Trophoblast cell (in vitro differentiated cells and primary cell): ENCODE measurements around the gene MAP2K5.
A peak's percentile ranks its signal among the peaks of the same experiment; 100 is the strongest.

ENCODE experiments used
- DNase-seq, 2 donors: peaks; one replicate each; pipeline ENCODE4 v3.0.0-alpha.2; 2016
- H2AFZ ChIP-seq: 2 replicates; pipeline ENCODE4 v1.6.1; 2013; ENCODE audit warnings: low read length, moderate library complexity, mild to moderate bottlenecking; ENCODE audit not compliant: insufficient read depth, poor library complexity
- H2AK5ac ChIP-seq: 2 replicates; pipeline ENCODE4 v1.6.1; 2013; ENCODE audit warnings: mild to moderate bottlenecking, low read length
- H2BK120ac ChIP-seq: 2 replicates; pipeline ENCODE4 v1.6.1; 2013; ENCODE audit warnings: low read length, mild to moderate bottlenecking, moderate library complexity; ENCODE audit not compliant: insufficient read depth, poor library complexity
- H2BK12ac ChIP-seq: 2 replicates; pipeline ENCODE4 v1.6.1; 2013; ENCODE audit warnings: mild to moderate bottlenecking, low read length, moderate library complexity
- H2BK5ac ChIP-seq: 2 replicates; pipeline ENCODE4 v1.6.1; 2013; ENCODE audit warnings: low read length, low read depth, moderate library complexity, mild to moderate bottlenecking; ENCODE audit not compliant: poor library complexity
- H3K14ac ChIP-seq: 2 replicates; pipeline ENCODE4 v1.6.1; 2013; ENCODE audit warnings: mild to moderate bottlenecking, low read length
- H3K18ac ChIP-seq: 2 replicates; pipeline ENCODE4 v1.6.1; 2013; ENCODE audit warnings: mild to moderate bottlenecking, low read length
- H3K23ac ChIP-seq: 2 replicates; pipeline ENCODE4 v1.6.1; 2013; ENCODE audit warnings: low read length
- H3K27ac ChIP-seq: 2 replicates; pipeline ENCODE4 v1.5.1; 2013; ENCODE audit warnings: low read depth, mild to moderate bottlenecking, inconsistent platforms, low read length, moderate library complexity
- H3K27me3 ChIP-seq: 2 replicates; pipeline ENCODE4 v1.6.1; 2013; ENCODE audit warnings: inconsistent platforms, mild to moderate bottlenecking, low read length, moderate library complexity; ENCODE audit not compliant: insufficient read depth
- H3K36me3 ChIP-seq, 2 experiments: 1 replicate in 1 of 2; 2 replicates in 1 of 2; pipeline ENCODE4 v1.6.1; 2013; ENCODE audit warnings: low read length in 2 of 2, mild to moderate bottlenecking in 2 of 2, moderate library complexity in 1 of 2; ENCODE audit not compliant: insufficient read depth in 2 of 2, control insufficient read depth in 1 of 2
- H3K4ac ChIP-seq: 2 replicates; pipeline ENCODE4 v1.6.1; 2013; ENCODE audit warnings: low read depth, mild to moderate bottlenecking, low read length, moderate library complexity
- H3K4me1 ChIP-seq, 2 experiments: 1 replicate in 1 of 2; 2 replicates in 1 of 2; pipeline ENCODE4 v1.6.1; 2013; ENCODE audit warnings: low read length in 2 of 2, mild to moderate bottlenecking in 2 of 2, moderate library complexity in 1 of 2; ENCODE audit not compliant: insufficient read depth in 2 of 2, control insufficient read depth in 1 of 2
- H3K4me2 ChIP-seq: 2 replicates; pipeline ENCODE4 v1.6.1; 2013; ENCODE audit warnings: inconsistent platforms, mild to moderate bottlenecking, low read length, moderate library complexity
- H3K4me3 ChIP-seq: 2 replicates; pipeline ENCODE4 v1.5.1; 2013; ENCODE audit warnings: mild to moderate bottlenecking, low read depth, low read length, inconsistent platforms
- H3K79me1 ChIP-seq: one replicate; pipeline ENCODE4 v1.6.1; 2013; ENCODE audit warnings: low read length
- H3K79me2 ChIP-seq: 2 replicates; pipeline ENCODE4 v1.6.1; 2013; ENCODE audit warnings: low read length, mild to moderate bottlenecking; ENCODE audit not compliant: control insufficient read depth, insufficient read depth, poor library complexity
- H3K9ac ChIP-seq: 2 replicates; pipeline ENCODE4 v1.6.1; 2013; ENCODE audit warnings: mild to moderate bottlenecking, low read length
- H3K9me3 ChIP-seq: 2 replicates; pipeline ENCODE4 v1.6.1; 2013; ENCODE audit warnings: low read depth, mild to moderate bottlenecking, control low read depth, inconsistent platforms, low read length; ENCODE audit not compliant: insufficient read depth
- H4K12ac ChIP-seq: 2 replicates; pipeline ENCODE4 v1.6.1; 2013; ENCODE audit warnings: low read depth, mild to moderate bottlenecking, low read length, moderate library complexity
- H4K8ac ChIP-seq: 2 replicates; pipeline ENCODE4 v1.6.1; 2013; ENCODE audit warnings: low read depth, mild to moderate bottlenecking, low read length, moderate library complexity
- H4K91ac ChIP-seq: one replicate; pipeline ENCODE4 v1.6.1; 2013; ENCODE audit warnings: low read depth, mild to moderate bottlenecking, low read length, moderate library complexity
- WGBS: extraction: QIAGEN DNeasy Blood & Tissue Kit; methylation state at CpG from one replicate; pipeline ENCODE4 v1.1.7; 2013; ENCODE audit warnings: missing lambda C conversion rate; ENCODE audit not compliant: insufficient read length, insufficient coverage; ENCODE audit errors: extremely low coverage; 5-methylcytosine and 5-hydroxymethylcytosine counted together

Gene MAP2K5

DNA sequence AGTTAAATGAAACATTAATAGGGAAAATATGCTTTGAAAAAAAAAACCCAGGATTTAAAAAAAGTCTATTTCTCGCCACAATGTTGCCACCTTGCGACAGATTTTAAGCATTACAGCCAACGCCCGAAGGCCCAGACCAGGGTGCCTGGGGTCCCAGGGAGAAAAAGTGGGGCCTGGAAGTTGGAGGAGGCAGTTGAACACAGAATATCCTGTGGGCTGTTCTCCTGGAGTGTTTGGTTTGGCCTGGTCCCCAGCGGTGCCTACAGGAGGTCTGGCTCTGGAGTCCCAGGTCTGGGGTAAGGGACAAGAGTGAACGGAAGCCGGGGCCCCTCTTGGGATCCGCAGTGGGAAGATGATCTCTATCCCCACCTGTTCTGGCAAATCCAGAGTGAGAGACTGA, 294.0 kb downstream of the MAP2K5 start:
- no CpG with 5 or more reads among the region's 8 CpGs for WGBS

GRCh38 chr15:67836955-67837354, 294.5 kb downstream of the MAP2K5 start:
- Histone ChIP-seq H3K27ac (no peak overlapping the region), H3K79me1 (peaks cover 5% of the 10 kb centered on the region), H3K23ac (no peak overlapping the region), H3K14ac (no peak overlapping the region), H2BK5ac (no peak overlapping the region), H2BK120ac (no peak overlapping the region), H3K18ac (no peak overlapping the region), H4K91ac (no peak overlapping the region), H3K4ac (no peak overlapping the region), H3K27me3 (peaks cover 36% of the 10 kb centered on the region), H3K36me3 (no peaks in the 10 kb centered on the region), H3K79me2 (peaks cover 2% of the 10 kb centered on the region), H3K4me3 (no peak overlapping the region), H3K9me3 (no peaks in the 10 kb centered on the region), H4K8ac (no peak overlapping the region), H3K9ac (no peak overlapping the region), H2AFZ (no peak overlapping the region), H3K4me1 (peaks cover 10 to 24% of the 10 kb centered on the region in 2 experiments), H4K12ac (no peak overlapping the region), H2BK12ac (no peak overlapping the region), H2AK5ac (no peak overlapping the region), H3K4me2 (no peak overlapping the region)
- WGBS: no CpG with 5 or more reads among the region's 2 CpGs
- no peak for DNase-seq

More for the DNA sequence above, 294.0 kb downstream of the MAP2K5 start:
- Histone ChIP-seq H4K91ac (no peak overlapping the region), H3K4ac (no peak overlapping the region), H2BK5ac (no peak overlapping the region), H4K12ac (no peak overlapping the region), H3K4me3 (no peak overlapping the region), H3K4me2 (no peak overlapping the region), H3K79me2 (peaks cover 2% of the 10 kb centered on the region), H4K8ac (no peak overlapping the region), H3K9me3 (no peaks in the 10 kb centered on the region), H3K4me1 (peaks cover 10 to 24% of the 10 kb centered on the region in 2 experiments), H3K18ac (no peak overlapping the region), H3K14ac (no peak overlapping the region), H2AFZ (no peak overlapping the region), H3K36me3 (no peaks in the 10 kb centered on the region), H3K23ac (no peak overlapping the region), H3K9ac (no peak overlapping the region), H3K27ac (no peak overlapping the region), H2AK5ac (no peak overlapping the region), H3K79me1 (peaks cover 5% of the 10 kb centered on the region), H2BK120ac (no peak overlapping the region), H3K27me3 (peaks cover 39% of the 10 kb centered on the region), H2BK12ac (no peak overlapping the region)
- peak in 1 of 2 donors; percentile 71 for DNase-seq

GRCh38 chr15:67838789-67839332, 296.4 kb downstream of the MAP2K5 start:
- WGBS: no CpG with 5 or more reads among the region's 25 CpGs
- Histone ChIP-seq H3K79me1 (peaks cover 11% of the 10 kb centered on the region), H3K27me3 (peaks cover 22% of the 10 kb centered on the region), H3K4ac (no peak overlapping the region), H2AK5ac (no peak overlapping the region), H2BK12ac (no peak overlapping the region), H2AFZ (no peak overlapping the region), H3K23ac (no peak overlapping the region), H3K4me3 (no peak overlapping the region), H2BK120ac (no peak overlapping the region), H4K8ac (no peak overlapping the region), H3K36me3 (no peaks in the 10 kb centered on the region), H3K27ac (peak overlapping the region; percentile 13), H2BK5ac (no peak overlapping the region), H3K14ac (no peak overlapping the region), H4K12ac (no peak overlapping the region), H3K9me3 (no peaks in the 10 kb centered on the region), H3K4me2 (peak overlapping the region; percentile 56), H3K4me1 (peaks cover 10 to 20% of the 10 kb centered on the region in 2 experiments), H3K18ac (no peak overlapping the region), H3K9ac (no peak overlapping the region), H3K79me2 (peaks cover 4% of the 10 kb centered on the region), H4K91ac (no peak overlapping the region)
- DNase-seq: peak; percentile 99 to 100

DNA sequence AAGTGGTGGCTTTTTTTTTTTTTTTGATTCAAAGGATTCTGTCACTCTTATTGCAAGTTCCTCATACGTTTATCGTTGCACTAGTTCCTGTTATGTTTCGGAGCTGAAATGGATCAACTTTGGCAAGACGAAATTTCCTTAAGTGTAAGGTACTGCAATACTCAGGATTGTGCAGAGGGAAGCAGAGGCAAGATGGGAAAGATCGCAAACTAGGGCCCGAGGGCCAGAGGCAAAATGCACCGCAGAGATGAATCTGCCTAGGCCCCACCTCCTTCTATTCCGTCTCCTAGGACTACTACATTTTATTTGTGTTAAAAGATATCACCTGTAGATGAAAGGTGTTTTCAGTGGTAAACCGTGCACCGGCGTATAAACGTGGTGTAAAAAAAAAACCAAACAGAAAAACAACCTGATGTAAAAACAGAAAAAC, 297.0 kb downstream of the MAP2K5 start:
- Histone ChIP-seq H3K4me3 (no peak overlapping the region), H3K27me3 (peaks cover 16% of the 10 kb centered on the region), H4K8ac (no peak overlapping the region), H2BK12ac (no peak overlapping the region), H3K4me1 (peaks cover 15 to 26% of the 10 kb centered on the region in 2 experiments), H3K79me2 (peaks cover 4% of the 10 kb centered on the region), H4K12ac (no peak overlapping the region), H3K23ac (no peak overlapping the region), H3K9me3 (no peaks in the 10 kb centered on the region), H3K27ac (no peak overlapping the region), H3K9ac (no peak overlapping the region), H4K91ac (no peak overlapping the region), H3K36me3 (no peaks in the 10 kb centered on the region), H2BK120ac (no peak overlapping the region), H3K18ac (no peak overlapping the region), H2AFZ (no peak overlapping the region), H3K14ac (no peak overlapping the region), H3K4me2 (peak overlapping the region; percentile 62), H3K4ac (no peak overlapping the region), H3K79me1 (peaks cover 11% of the 10 kb centered on the region), H2AK5ac (no peak overlapping the region), H2BK5ac (no peak overlapping the region)
- WGBS: no CpG with 5 or more reads among the region's 12 CpGs
- peak; percentile 78 to 79 for DNase-seq
